WI38 (cell line): ENCODE results near the gene GFOD1.

Experiments
- H3K4me3 ChIP-seq: 2 replicates; pipeline ENCODE4 v1.5.1; 2011; ENCODE audit warnings: low read depth, mild to moderate bottlenecking, control low read depth, low read length
- TF ChIP-seq, protein P1 (sequence below): IDR thresholded peaks from 2 replicates; pipeline ENCODE4 v1.5.1; 2012; ENCODE audit warnings: low read depth, mild to moderate bottlenecking, control low read depth, low read length

Gene GFOD1

DNA sequence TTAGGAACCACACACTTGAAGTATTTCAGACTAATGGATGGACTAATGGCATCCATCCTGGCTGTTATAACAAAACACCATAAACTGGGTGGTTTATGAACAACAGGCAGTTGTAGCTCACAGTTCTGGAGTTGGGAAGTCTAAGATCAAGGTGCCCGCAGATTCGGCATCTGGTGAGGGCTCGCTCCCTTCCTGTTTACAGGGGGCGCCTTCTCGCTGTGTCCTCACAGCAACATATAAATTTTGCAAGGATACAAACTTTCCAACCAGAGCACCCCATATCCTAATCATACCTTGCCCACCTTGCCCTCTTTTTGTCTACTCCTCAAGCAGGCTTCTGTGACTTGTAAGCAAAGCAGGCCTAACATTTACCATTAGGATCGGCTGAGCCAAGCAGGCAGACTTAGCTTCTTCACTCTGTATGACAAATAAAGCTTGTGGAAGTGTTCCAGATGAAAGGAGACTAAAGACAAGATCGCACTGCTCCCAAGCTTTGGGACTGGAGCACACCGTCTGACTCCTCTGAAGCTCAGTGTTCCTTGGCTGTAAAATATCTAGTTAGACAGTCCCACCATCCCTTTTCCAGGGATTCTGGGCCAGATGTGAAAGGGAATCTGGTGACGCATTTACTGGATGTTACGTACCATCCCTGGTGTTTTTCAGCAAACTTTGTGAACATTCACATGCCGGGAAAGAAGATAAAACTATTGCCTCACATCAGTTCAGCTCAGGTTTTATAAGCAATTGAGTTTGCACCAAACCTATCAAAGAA, 34.9 kb downstream of the GFOD1 start:
- TF ChIP-seq, protein P1, sequence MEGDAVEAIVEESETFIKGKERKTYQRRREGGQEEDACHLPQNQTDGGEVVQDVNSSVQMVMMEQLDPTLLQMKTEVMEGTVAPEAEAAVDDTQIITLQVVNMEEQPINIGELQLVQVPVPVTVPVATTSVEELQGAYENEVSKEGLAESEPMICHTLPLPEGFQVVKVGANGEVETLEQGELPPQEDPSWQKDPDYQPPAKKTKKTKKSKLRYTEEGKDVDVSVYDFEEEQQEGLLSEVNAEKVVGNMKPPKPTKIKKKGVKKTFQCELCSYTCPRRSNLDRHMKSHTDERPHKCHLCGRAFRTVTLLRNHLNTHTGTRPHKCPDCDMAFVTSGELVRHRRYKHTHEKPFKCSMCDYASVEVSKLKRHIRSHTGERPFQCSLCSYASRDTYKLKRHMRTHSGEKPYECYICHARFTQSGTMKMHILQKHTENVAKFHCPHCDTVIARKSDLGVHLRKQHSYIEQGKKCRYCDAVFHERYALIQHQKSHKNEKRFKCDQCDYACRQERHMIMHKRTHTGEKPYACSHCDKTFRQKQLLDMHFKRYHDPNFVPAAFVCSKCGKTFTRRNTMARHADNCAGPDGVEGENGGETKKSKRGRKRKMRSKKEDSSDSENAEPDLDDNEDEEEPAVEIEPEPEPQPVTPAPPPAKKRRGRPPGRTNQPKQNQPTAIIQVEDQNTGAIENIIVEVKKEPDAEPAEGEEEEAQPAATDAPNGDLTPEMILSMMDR = no peak
- H3K4me3 ChIP-seq = no peak overlapping the region

DNA sequence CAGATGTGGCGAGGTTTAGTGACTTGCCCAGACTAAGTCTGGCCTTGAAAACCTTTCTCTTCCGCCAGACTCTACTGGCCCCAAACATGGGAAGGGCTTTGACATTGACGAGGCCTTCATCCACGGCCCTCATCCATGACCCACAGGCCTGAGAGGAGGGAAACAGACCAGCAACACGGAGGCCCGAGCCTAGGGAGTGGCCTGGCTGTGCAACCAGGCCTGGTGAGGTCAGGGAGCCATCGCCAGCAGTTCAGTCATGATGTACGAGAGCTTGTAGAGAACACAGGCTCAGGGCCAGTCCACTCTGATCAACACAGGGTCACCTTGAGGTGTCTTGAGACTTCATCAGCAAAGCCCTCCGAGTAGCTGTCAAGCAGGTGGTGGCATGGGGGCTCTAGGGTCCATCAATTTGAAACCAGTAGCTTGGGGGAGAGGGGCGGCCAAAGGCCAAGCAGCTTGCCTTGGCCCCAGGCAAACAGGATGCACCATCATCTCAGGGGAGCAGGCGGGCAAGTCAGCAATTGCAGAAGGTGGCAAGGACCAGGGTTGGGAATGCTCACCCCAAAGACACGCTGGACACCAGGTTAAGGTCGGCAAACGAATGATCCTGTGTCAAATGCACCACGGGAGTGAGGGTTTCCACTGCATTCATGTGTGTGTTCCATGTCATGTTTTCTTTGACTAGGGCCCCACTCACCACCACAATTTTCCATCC, 36.1 kb downstream of the GFOD1 start:
- TF ChIP-seq, protein P1 = no peak
- H3K4me3 ChIP-seq = no peak overlapping the region

- TF ChIP-seq, protein P1 = no peak
- no peak overlapping the region for H3K4me3 ChIP-seq
Measured at GRCh38 chr6:13450628-13451027, 36.8 kb downstream of the GFOD1 start.

- TF ChIP-seq, protein P1 = no peak
- H3K4me3 ChIP-seq = no peak overlapping the region
Measured at GRCh38 chr6:13447949-13448724, 39.3 kb downstream of the GFOD1 start.

GRCh38 chr6:13446381-13446780, 41.0 kb downstream of the GFOD1 start:
- no peak overlapping the region for H3K4me3 ChIP-seq
- TF ChIP-seq, protein P1 = no peak

- H3K4me3 ChIP-seq = no peak overlapping the region
- TF ChIP-seq, protein P1 = no peak
Measured at GRCh38 chr6:13445744-13446115, 41.7 kb downstream of the GFOD1 start.
